Coronary artery (tissue), 2 donors: ENCODE measurements around the gene ADGRL2.

Experiments used
- DNase-seq: peaks from one replicate; pipeline ENCODE4 v3.0.0-alpha.2; 2017; ENCODE audit warnings: low spot score
- H3K27ac ChIP-seq, 2 donors: fragments of 200-600 bp; sonication (generic); one replicate each; pipeline ENCODE4 v1.5.1; 2016 to 2019
- H3K4me3 ChIP-seq: fragments of 200-600 bp; sonication (generic); 2 replicates; pipeline ENCODE4 v1.5.1; 2016; ENCODE audit warnings: mild to moderate bottlenecking, moderate library complexity
- TF ChIP-seq, protein P1 (sequence below): fragments of 200-600 bp; sonication (generic); IDR thresholded peaks from one replicate; pipeline ENCODE4 v1.5.1; 2019; ENCODE audit warnings: antibody characterized with exemption

Gene ADGRL2

DNA sequence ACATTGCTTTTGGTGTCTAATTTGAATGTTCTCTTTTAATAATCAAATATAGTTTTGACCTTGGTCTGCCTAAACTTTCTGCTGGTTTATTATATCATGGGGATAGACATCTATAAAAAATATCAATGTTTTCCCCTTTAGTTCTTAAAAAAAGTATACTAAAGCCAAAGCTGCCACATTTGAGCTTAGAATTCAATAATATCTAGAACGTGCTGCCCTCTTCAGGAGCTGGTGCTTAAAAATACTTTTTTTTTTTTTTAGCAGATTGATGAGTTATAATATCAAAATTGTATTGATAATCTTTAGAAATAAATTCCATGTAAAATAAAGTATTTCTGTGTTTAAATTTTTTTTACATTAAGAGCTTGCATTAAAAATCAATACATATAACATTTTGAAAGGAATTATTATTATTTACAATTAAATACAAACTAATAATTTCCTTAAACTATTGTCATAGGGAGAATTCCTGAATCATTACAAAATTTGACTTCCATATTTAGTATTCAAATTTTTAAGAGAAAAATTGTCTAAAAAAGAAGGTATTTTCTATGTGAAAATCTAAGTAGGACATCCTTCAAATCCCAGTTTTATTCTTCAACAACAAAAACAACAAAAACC, 40.1 kb upstream of the ADGRL2 start:
- H3K4me3 ChIP-seq = no peak overlapping the region
- no peak overlapping the region for H3K27ac ChIP-seq
- TF ChIP-seq, protein P1, sequence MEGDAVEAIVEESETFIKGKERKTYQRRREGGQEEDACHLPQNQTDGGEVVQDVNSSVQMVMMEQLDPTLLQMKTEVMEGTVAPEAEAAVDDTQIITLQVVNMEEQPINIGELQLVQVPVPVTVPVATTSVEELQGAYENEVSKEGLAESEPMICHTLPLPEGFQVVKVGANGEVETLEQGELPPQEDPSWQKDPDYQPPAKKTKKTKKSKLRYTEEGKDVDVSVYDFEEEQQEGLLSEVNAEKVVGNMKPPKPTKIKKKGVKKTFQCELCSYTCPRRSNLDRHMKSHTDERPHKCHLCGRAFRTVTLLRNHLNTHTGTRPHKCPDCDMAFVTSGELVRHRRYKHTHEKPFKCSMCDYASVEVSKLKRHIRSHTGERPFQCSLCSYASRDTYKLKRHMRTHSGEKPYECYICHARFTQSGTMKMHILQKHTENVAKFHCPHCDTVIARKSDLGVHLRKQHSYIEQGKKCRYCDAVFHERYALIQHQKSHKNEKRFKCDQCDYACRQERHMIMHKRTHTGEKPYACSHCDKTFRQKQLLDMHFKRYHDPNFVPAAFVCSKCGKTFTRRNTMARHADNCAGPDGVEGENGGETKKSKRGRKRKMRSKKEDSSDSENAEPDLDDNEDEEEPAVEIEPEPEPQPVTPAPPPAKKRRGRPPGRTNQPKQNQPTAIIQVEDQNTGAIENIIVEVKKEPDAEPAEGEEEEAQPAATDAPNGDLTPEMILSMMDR = no peak
- DNase-seq = no peak

- DNase-seq = no peak
- TF ChIP-seq, protein P1 = no peak
- H3K27ac ChIP-seq = no peak overlapping the region
Measured at GRCh38 chr1:81775510-81775909, 25.2 kb upstream of the ADGRL2 start.

DNA sequence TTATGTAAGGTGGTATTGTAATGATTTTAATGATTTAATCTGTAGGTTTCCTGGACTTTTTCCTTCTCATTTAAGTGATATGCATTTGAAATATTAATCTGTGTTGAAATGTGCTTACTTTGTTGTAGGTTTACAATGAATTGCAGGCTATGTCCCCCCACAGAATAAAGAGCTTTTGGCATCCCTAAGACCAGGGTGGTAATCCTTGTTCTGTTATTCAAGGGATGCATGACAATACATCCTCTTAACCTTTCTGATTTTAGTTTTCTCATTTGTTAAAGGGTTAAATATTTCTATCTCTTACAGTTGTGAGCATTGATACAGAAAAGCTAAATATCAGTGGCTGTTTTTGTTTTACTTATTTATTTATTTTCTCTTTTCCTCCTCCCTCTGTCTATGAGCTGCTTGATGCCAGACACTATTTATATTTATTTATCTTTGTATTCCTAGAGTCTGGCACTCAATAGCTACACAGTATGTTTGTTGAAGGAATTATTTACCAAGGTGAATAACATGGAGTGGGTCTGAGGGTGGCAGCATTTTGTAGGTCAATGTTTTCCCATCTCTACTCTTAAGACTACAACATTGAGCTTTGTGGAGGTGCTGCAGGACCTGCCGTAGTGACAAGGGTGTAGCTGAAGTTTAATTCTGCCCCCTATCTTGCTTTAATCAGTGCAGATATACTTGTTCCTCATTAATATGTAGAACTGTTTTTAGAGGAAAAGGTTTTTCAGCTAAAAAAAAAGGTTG, 19.9 kb upstream of the ADGRL2 start:
- DNase-seq = no peak
- Histone ChIP-seq H3K4me3 (no peak overlapping the region), H3K27ac (no peak overlapping the region)
- TF ChIP-seq, protein P1 = no peak

More at GRCh38 chr1:81775510-81775909, 25.2 kb upstream of the ADGRL2 start:
- no peak overlapping the region for H3K4me3 ChIP-seq

DNA sequence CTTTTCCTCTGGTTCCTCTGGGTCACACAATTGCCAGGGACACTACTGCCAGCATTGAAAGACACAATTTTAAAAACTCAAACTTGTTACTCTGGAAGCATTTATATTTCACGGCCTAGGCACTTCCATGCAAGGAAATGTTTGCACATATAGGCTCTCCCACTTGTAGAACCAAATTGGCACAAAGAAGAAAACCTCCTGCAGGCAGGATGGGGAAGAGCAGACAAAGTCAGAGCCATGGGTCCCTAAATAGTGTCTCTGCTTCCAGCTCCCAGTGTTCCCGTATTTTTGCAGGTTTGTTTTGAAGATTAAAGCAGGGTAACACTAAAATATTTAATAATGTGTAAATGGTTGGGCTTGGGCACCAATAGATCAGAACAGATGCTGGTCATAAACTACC, 19.0 kb upstream of the ADGRL2 start:
- Histone ChIP-seq H3K4me3 (no peak overlapping the region), H3K27ac (no peak overlapping the region)
- no peak for DNase-seq
- TF ChIP-seq, protein P1 = no peak

DNA sequence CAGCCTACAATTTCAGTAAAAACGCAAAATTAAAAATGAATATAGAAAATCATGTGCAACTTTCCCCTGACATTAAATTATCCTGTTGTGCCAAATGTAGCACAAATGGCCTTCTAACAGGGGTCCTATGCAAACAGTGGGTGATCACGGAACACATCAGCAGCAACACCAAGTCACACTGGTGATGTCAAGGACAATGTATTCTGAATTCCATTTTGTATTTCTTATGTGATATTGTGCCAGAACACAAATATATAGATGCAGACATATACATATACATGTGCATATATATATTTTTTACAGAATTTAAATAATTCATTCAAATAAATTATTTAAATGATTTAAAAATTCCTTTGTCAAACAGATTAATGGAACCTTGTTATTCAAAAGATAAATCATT, 8.6 kb upstream of the ADGRL2 start:
- DNase-seq = no peak
- Histone ChIP-seq H3K4me3 (no peak overlapping the region), H3K27ac (no peak overlapping the region)
- TF ChIP-seq, protein P1 = no peak

GRCh38 chr1:81797701-81798100, 3.0 kb upstream of the ADGRL2 start:
- no peak for DNase-seq
- TF ChIP-seq, protein P1 = no peak
- H3K4me3 ChIP-seq = no peak overlapping the region
- no peak overlapping the region for H3K27ac ChIP-seq
